ENCODE data around the gene TTC4. TPM values are rescaled to one million over a fixed set of nuclear protein-coding genes. Genes with fewer than 3 reads are reported as not detected.
"Not testable (repeated sequence)": the region's sequence is repeated elsewhere in the genome, so short reads cannot be mapped to it uniquely, and the experiment has no call there.

Gene TTC4
- total and polyA plus RNA-seq, 11 donors: 9.5 to 24.1 (median 15.2) TPM

DNA sequence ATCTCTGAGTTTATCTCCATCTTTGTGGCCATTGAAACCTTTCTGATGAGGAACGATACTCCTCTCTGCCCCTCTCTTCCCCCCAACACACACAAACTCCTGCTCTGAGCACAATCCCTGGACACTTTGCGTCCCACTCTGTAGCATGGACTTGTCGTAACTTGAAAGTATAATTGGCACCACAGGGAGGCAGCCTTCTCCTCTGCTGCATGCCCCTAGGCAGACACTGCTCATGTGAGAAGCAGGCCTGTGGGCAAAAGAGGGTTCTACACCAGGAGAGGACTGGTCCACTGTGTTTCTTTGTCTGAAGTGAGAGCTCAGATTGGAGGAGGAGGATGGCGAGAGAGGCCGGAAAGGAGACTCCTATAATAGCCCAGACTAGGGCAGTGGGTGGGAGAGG lies 52.4 kb downstream of the TTC4 start:
- Histone ChIP-seq H3K27ac (no peak overlapping the region), H3K27me3 (no peaks in the 10 kb centered on the region), H3K9me3 (no peaks in the 10 kb centered on the region), H3K36me3 (no peaks in the 10 kb centered on the region), H3K4me3 (no peak overlapping the region), H3K4me1 (peaks cover 0 to 15% (median 9%) of the 10 kb centered on the region in 12 donors)
- DNase-seq (no peak), ATAC-seq (no peak)
- TF ChIP-seq POLR2A (IDR thresholded peaks at IDR 0.05): no peak
- no peak for TF ChIP-seq CTCF (IDR thresholded peaks at IDR 0.05)
- intact Hi-C loops (cut with DNase I): no loop called here
- 72 to 82% (median 77%) methylated on average over 5 of the region's 5 CpGs for WGBS, 4 donors

- H3K27ac ChIP-seq: no peak overlapping the region
- H3K27me3 ChIP-seq: peaks cover 0 to 4% (median 0%) of the 10 kb centered on the region in 9 donors
- no peak overlapping the region for H3K4me3 ChIP-seq
- ATAC-seq: no peak
- no peaks in the 10 kb centered on the region for H3K36me3 ChIP-seq
- no peak for DNase-seq
- peaks cover 0 to 13% (median 0%) of the 10 kb centered on the region in 12 donors for H3K4me1 ChIP-seq
- no peaks in the 10 kb centered on the region for H3K9me3 ChIP-seq
- 81 to 94% (median 86%) methylated on average over 2 of the region's 2 CpGs for WGBS, 4 donors
- TF ChIP-seq CTCF (IDR thresholded peaks at IDR 0.05): no peak
- TF ChIP-seq POLR2A (IDR thresholded peaks at IDR 0.05): no peak
- intact Hi-C loops (cut with DNase I): no loop called here
Observed at GRCh38 chr1:54772951-54773350, 57.3 kb downstream of the TTC4 start.

DNA sequence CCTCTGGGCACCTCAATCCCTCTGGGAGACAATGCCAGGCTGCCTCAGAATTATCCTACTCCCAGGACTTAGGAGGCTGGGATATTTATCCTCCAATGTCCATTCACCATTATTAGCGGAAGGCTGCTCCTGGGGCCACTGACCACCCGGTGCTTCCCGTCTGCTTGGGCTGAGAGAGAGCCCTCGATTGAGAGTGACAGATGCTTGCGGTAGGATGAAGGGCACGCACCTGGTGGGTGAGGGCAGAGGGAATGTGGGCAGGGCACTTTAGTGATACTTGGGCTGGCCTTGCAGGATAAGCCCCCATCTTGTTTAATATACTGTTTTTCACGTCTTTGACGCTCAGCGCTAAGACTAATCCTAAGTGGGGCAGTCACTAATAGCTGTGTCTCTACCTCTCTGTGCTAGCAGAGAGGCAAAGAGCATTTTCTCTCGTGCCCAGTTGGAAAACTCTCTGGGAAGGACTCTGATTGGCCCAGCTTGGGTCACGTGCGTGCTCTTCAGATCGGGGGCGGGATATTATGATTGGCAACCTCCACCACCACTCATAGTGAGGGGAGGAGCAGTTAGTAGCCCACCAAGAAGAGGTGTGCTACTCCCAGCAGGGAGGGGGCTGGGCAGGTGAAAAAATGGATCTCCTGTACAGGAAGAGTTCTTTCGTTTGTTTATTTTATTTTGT lies 59.3 kb downstream of the TTC4 start:
- no peak overlapping the region for H3K27ac ChIP-seq
- H3K9me3 ChIP-seq: no peaks in the 10 kb centered on the region
- H3K36me3 ChIP-seq: no peaks in the 10 kb centered on the region
- intact Hi-C loops (cut with DNase I): no loop called here
- 54 to 63% (median 60%) methylated on average over 14 to 15 of the region's 15 CpGs for WGBS, 4 donors
- DNase-seq (no peak), ATAC-seq (no peak)
- H3K27me3 ChIP-seq: peaks cover 0 to 13% (median 0%) of the 10 kb centered on the region in 9 donors
- peaks cover 0 to 13% (median 0%) of the 10 kb centered on the region in 12 donors for H3K4me1 ChIP-seq
- TF ChIP-seq POLR2A (IDR thresholded peaks at IDR 0.05): no peak
- TF ChIP-seq CTCF (IDR thresholded peaks at IDR 0.05): no peak
- H3K4me3 ChIP-seq: no peak overlapping the region

- H3K4me1 ChIP-seq: peaks cover 0 to 14% (median 0%) of the 10 kb centered on the region in 12 donors
- ATAC-seq: peak in 2 of 4 donors; percentile 21 to 31
- 74 to 81% (median 77%) methylated on average over 16 of the region's 16 CpGs for WGBS, 4 donors
- H3K4me3 ChIP-seq; H3K9me3 ChIP-seq; intact Hi-C loops (cut with DNase I); H3K36me3 ChIP-seq; DNase-seq; H3K27ac ChIP-seq: not testable (repeated sequence)
- peaks cover 0 to 23% (median under 1%) of the 10 kb centered on the region in 9 donors for H3K27me3 ChIP-seq
Observed at GRCh38 chr1:54775828-54776721, 60.4 kb downstream of the TTC4 start.

Measured in heart left ventricle (tissue), 16 donors.